Measurements from ENCODE around the gene FAM50B. TPM values are rescaled to one million over a fixed set of nuclear protein-coding genes. Genes with fewer than 3 reads are reported as not detected.

FAM50B gene
- total RNA-seq (2022; extraction: Qiagen RNA extraction; ENCODE audit: low read depth) = 3.8 to 5.6 TPM (median 5.3 TPM) in 5 replicates

GRCh38 chr6:3848925-3849605 is at the start of gene FAM50B:
FAM50B (plus strand) TSS chr6:3849373; CDS start chr6:3849812, 439 bp downstream.

Other genes starting within 250 kb of the FAM50B start
- 14.1 to 19.4 TPM (median 16.5 TPM) in 5 replicates for gene PXDC1, start 97.7 kb upstream of the FAM50B start, total RNA-seq (2022; extraction: Qiagen RNA extraction; ENCODE audit: low read depth)
- gene FAM217A, start 229.8 kb downstream of the FAM50B start, total RNA-seq (2022; extraction: Qiagen RNA extraction; ENCODE audit: low read depth) = not detected in 5 replicates

Data from A549 treated with DMSO at 1 μM for 4 hours (cell line).